Measurements from ENCODE around the gene MMP15. TPM values are rescaled to one million over a fixed set of nuclear protein-coding genes. Genes with fewer than 3 reads are reported as not detected.

Gene MMP15
- total RNA-seq, 2 experiments from 2014 or later, result 0.25 to 0.31 TPM

DNA sequence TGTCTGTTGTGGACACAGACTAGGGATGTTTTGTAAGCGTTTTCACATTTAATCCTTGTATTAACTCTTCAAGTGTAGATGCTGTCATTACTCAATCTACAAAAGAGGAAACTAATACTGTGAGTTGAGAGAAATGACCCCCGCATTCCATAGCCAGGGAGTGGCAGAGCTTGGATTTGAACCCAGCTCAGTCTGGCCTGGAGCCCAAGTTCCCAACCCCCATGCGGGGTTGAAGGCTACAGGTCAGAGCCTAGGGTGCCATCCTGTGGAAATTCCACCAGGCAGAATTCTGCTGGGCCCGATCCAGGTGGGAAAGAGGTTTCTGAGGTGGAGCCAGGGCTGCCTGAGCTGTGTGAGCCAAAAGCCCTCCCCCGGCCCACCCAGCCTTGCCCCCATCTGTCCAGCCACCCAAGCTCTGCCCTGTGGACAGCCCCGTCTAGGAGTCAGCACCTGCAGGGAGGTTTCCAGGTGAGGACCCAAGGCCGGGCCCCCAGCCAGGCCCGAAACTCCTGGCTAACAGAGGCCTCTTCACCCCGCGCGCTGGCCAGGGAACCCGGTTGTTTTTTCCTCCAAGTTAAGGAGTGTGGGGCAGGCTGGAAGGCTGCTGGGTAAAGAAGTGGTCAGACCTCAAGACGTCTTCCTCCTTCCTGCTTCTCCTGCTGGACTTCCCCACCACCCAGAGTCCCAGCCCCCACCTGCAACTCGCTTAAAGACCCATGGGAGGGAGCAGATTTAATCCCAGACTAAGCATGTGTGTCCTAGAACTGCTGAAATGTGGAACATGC, 5.7 kb downstream of the MMP15 start:
- Mint-ChIP-seq H3K4me3 (no peak overlapping the region), H3K4me1 (ENCODE audit: low read depth) (no peaks in the 10 kb centered on the region), H3K27me3 (peaks cover 5% of the 10 kb centered on the region), H3K9me3 (no peaks in the 10 kb centered on the region), H3K36me3 (ENCODE audit: low read depth) (no peaks in the 10 kb centered on the region), H3K27ac (no peak overlapping the region)
- TF ChIP-seq, protein P1, sequence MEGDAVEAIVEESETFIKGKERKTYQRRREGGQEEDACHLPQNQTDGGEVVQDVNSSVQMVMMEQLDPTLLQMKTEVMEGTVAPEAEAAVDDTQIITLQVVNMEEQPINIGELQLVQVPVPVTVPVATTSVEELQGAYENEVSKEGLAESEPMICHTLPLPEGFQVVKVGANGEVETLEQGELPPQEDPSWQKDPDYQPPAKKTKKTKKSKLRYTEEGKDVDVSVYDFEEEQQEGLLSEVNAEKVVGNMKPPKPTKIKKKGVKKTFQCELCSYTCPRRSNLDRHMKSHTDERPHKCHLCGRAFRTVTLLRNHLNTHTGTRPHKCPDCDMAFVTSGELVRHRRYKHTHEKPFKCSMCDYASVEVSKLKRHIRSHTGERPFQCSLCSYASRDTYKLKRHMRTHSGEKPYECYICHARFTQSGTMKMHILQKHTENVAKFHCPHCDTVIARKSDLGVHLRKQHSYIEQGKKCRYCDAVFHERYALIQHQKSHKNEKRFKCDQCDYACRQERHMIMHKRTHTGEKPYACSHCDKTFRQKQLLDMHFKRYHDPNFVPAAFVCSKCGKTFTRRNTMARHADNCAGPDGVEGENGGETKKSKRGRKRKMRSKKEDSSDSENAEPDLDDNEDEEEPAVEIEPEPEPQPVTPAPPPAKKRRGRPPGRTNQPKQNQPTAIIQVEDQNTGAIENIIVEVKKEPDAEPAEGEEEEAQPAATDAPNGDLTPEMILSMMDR (IDR thresholded peaks at IDR 0.05), result no peak
- ChIA-PET POLR2A (no interaction called here), CTCF (no interaction called here)
- peaks cover 13% of the 10 kb centered on the region for H3K4me1 ChIP-seq (ENCODE audit: insufficient read depth, low read length)
- no peaks in the 10 kb centered on the region for H3K9me3 ChIP-seq (ENCODE audit: control insufficient read depth in 1 of 2, insufficient read depth in 1 of 2, low read length in 2 of 2)
- H3K36me3 ChIP-seq (ENCODE audit: insufficient read depth, low read length), result no peaks in the 10 kb centered on the region
- peaks cover 7 to 13% of the 10 kb centered on the region in 2 experiments for H3K27me3 ChIP-seq (ENCODE audit: control insufficient read depth in 1 of 2, insufficient read depth in 2 of 2, low read length in 2 of 2)
- H3K4me3 ChIP-seq (ENCODE audit: low read length), result no peak overlapping the region
- intact Hi-C loops (cut with DNase I, micrococcal nuclease), result no loop called here
- no peak for DNase-seq
- no peak overlapping the region for H3K27ac ChIP-seq (ENCODE audit: low read depth in 1 of 2, low read length in 2 of 2)
- ATAC-seq (ENCODE audit: poor library complexity), result no peak

DNA sequence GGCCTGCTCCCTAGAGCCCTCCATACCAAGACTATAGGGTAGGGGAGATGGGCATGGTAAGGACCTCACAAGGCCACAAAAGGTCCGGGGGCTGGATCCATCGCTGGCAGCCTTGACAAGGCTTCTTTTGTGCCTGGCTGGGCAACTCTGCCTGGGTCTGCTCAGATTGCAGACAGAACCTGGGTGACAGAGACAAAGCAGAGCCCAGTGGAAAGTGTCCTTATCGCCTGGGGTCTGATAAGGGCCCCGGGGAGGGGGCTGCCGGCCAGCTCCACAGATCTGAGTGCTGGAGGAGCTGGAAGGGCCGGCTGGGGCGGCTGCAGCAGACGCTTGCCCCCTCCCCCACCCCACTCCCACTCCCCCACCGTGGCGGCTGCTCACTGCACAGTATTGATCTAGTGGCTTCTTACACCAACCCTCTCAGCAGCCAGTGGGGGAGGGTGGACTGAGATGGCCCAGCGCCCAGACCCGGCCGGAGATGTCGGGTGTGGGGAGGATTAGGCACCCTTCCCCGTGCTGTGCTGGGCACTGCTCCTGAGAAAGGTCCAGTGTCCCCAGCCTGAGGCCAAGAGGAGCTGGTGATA, 7.2 kb downstream of the MMP15 start:
- H3K36me3 ChIP-seq (ENCODE audit: insufficient read depth, low read length), result no peaks in the 10 kb centered on the region
- Mint-ChIP-seq H3K4me3 (no peak overlapping the region), H3K27me3 (peaks cover 5% of the 10 kb centered on the region), H3K27ac (no peak overlapping the region), H3K9me3 (no peaks in the 10 kb centered on the region), H3K4me1 (ENCODE audit: low read depth) (no peaks in the 10 kb centered on the region), H3K36me3 (ENCODE audit: low read depth) (no peaks in the 10 kb centered on the region)
- DNase-seq (no peak), ATAC-seq (ENCODE audit: poor library complexity) (no peak)
- no peaks in the 10 kb centered on the region for H3K9me3 ChIP-seq (ENCODE audit: control insufficient read depth in 1 of 2, insufficient read depth in 1 of 2, low read length in 2 of 2)
- peaks cover 2 to 4% of the 10 kb centered on the region in 2 experiments for H3K27me3 ChIP-seq (ENCODE audit: control insufficient read depth in 1 of 2, insufficient read depth in 2 of 2, low read length in 2 of 2)
- TF ChIP-seq, protein P1 (IDR thresholded peaks at IDR 0.05), result no peak
- intact Hi-C loops (cut with DNase I, micrococcal nuclease), result no loop called here
- no peak overlapping the region for H3K4me3 ChIP-seq (ENCODE audit: low read length)
- ChIA-PET CTCF (no interaction called here), POLR2A (no interaction called here)
- H3K27ac ChIP-seq (ENCODE audit: low read depth in 1 of 2, low read length in 2 of 2), result no peak overlapping the region
- no peaks in the 10 kb centered on the region for H3K4me1 ChIP-seq (ENCODE audit: insufficient read depth, low read length)

DNA sequence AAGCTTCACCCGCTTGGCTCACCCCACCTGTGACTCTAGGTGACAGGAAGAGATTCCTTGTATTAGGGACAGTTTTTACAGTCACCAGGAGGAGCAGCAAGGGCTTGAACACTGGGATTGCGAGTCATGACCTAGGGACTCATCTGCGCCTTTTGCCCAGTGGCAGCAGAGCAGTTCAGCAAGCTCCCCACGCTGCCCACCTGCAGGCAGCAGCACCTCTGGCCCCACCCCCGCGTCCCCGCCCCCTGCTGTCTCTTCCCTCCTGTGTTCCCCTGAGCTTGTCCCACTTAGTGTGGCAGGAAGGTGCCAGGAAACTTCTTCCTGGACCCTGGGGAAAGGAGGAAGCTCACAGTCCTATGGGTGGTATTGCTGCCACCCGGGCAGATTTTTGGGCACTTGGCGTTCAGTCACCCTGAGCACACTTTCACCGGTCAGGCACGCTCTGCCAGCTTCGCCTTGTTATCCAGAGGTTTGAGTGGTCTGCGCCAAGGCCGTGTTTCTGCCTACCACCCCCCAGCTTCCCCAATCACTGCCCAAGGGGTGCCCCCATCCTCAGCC, 8.7 kb downstream of the MMP15 start:
- Mint-ChIP-seq H3K27me3 (no peaks in the 10 kb centered on the region), H3K4me3 (no peak overlapping the region), H3K36me3 (ENCODE audit: low read depth) (no peaks in the 10 kb centered on the region), H3K27ac (no peak overlapping the region), H3K4me1 (ENCODE audit: low read depth) (no peaks in the 10 kb centered on the region), H3K9me3 (no peaks in the 10 kb centered on the region)
- H3K4me1 ChIP-seq (ENCODE audit: insufficient read depth, low read length), result no peaks in the 10 kb centered on the region
- TF ChIP-seq, protein P1 (IDR thresholded peaks at IDR 0.05), result no peak
- DNase-seq, result no peak
- H3K27me3 ChIP-seq (ENCODE audit: control insufficient read depth in 1 of 2, insufficient read depth in 2 of 2, low read length in 2 of 2), result no peaks in the 10 kb centered on the region
- H3K4me3 ChIP-seq (ENCODE audit: low read length), result no peak overlapping the region
- CTCF ChIA-PET, result no interaction called here
- no peak overlapping the region for H3K27ac ChIP-seq (ENCODE audit: low read depth in 1 of 2, low read length in 2 of 2)
- ATAC-seq (ENCODE audit: poor library complexity), result no peak
- H3K36me3 ChIP-seq (ENCODE audit: insufficient read depth, low read length), result no peaks in the 10 kb centered on the region
- peaks cover 0 to 5% of the 10 kb centered on the region in 2 experiments for H3K9me3 ChIP-seq (ENCODE audit: control insufficient read depth in 1 of 2, insufficient read depth in 1 of 2, low read length in 2 of 2)
- POLR2A ChIA-PET, result no interaction called here
- intact Hi-C loops (cut with DNase I, micrococcal nuclease), result no loop called here
